Left hindlimb (tissue), 1 donor: ENCODE data around the gene TSHZ2.
"Not testable (repeated sequence)": the region's sequence is repeated elsewhere in the genome, so short reads cannot be mapped to it uniquely, and the experiment has no call there.

Source experiments
- DNase-seq: peaks from one replicate; pipeline ENCODE4 v3.0.0-alpha.2; 2018

The TSHZ2 gene

GRCh38 chr20:52996658-52997057 is 24.5 kb downstream of the TSHZ2 start:
- no peak for DNase-seq

- DNase-seq: no peak
Observed at GRCh38 chr20:52998268-52998667, 26.1 kb downstream of the TSHZ2 start.

GRCh38 chr20:52999040-52999439 is 26.9 kb downstream of the TSHZ2 start:
- no peak for DNase-seq

GRCh38 chr20:53001498-53002301 is 29.5 kb downstream of the TSHZ2 start:
- no peak for DNase-seq

- DNase-seq: no peak
Observed at GRCh38 chr20:53002786-53003185, 30.6 kb downstream of the TSHZ2 start.

GRCh38 chr20:53003420-53004154 is 31.4 kb downstream of the TSHZ2 start:
- no peak for DNase-seq

GRCh38 chr20:53004267-53004813 is 32.2 kb downstream of the TSHZ2 start:
- DNase-seq: no peak

- no peak for DNase-seq
Observed at GRCh38 chr20:53009979-53010735, 38.0 kb downstream of the TSHZ2 start.

- no peak for DNase-seq
Observed at GRCh38 chr20:53011640-53012039, 39.5 kb downstream of the TSHZ2 start.

GRCh38 chr20:53013183-53013582 is 41.0 kb downstream of the TSHZ2 start:
- no peak for DNase-seq

GRCh38 chr20:53013847-53014246 is 41.7 kb downstream of the TSHZ2 start:
- DNase-seq: no peak

GRCh38 chr20:53016071-53016470 is 43.9 kb downstream of the TSHZ2 start:
- no peak for DNase-seq

GRCh38 chr20:53016534-53017042 is 44.4 kb downstream of the TSHZ2 start:
- DNase-seq: no peak

- DNase-seq: no peak
Observed at GRCh38 chr20:53017206-53017605, 45.0 kb downstream of the TSHZ2 start.

- no peak for DNase-seq
Observed at GRCh38 chr20:53019464-53019863, 47.3 kb downstream of the TSHZ2 start.

GRCh38 chr20:53020376-53020775 is 48.2 kb downstream of the TSHZ2 start:
- DNase-seq: no peak

- no peak for DNase-seq
Observed at GRCh38 chr20:53020834-53021233, 48.7 kb downstream of the TSHZ2 start.

GRCh38 chr20:53021934-53022333 is 49.8 kb downstream of the TSHZ2 start:
- DNase-seq: no peak

- no peak for DNase-seq
Observed at GRCh38 chr20:53023732-53024520, 51.8 kb downstream of the TSHZ2 start.

GRCh38 chr20:53024653-53025052 is 52.5 kb downstream of the TSHZ2 start:
- not testable (repeated sequence) for DNase-seq

- no peak for DNase-seq
Observed at GRCh38 chr20:53027089-53027488, 54.9 kb downstream of the TSHZ2 start.

GRCh38 chr20:53028337-53029007 is 56.3 kb downstream of the TSHZ2 start:
- DNase-seq: no peak
